Mesendoderm (in vitro differentiated cells): ENCODE results near the gene DLK2.

Experiments
- DNase-seq: peaks from one replicate; pipeline ENCODE4 v3.0.0; 2013
- H2AK5ac ChIP-seq: 2 replicates; pipeline ENCODE4 v1.6.1; 2013; ENCODE audit warnings: low read length, inconsistent platforms
- H2BK120ac ChIP-seq: 2 replicates; pipeline ENCODE4 v1.6.1; 2013; ENCODE audit warnings: low read depth, mild to moderate bottlenecking, low read length, moderate library complexity, mixed read lengths
- H2BK15ac ChIP-seq: replicated peaks from 2 replicates; pipeline ENCODE4 v1.6.1; 2013; ENCODE audit warnings: low read depth, mild to moderate bottlenecking, moderate library complexity
- H2BK5ac ChIP-seq: 2 replicates; pipeline ENCODE4 v1.6.1; 2013; ENCODE audit warnings: low read length, inconsistent platforms
- H3K18ac ChIP-seq: 2 replicates; pipeline ENCODE4 v1.6.1; 2013; ENCODE audit warnings: mild to moderate bottlenecking, low read length, mixed read lengths
- H3K23ac ChIP-seq: one replicate; pipeline ENCODE4 v1.6.1; 2013; ENCODE audit warnings: low read length
- H3K27ac ChIP-seq: 2 replicates; pipeline ENCODE4 v1.5.1; 2013; ENCODE audit warnings: low read depth, mild to moderate bottlenecking, inconsistent platforms, low read length, moderate library complexity
- H3K27me3 ChIP-seq: 2 replicates; pipeline ENCODE4 v1.6.1; 2013; ENCODE audit warnings: low read length, control low read depth, mild to moderate bottlenecking, inconsistent platforms; ENCODE audit not compliant: insufficient read depth, poor library complexity
- H3K36me3 ChIP-seq: 2 replicates; pipeline ENCODE4 v1.6.1; 2013; ENCODE audit warnings: low read length, inconsistent platforms; ENCODE audit not compliant: control insufficient read depth, insufficient read depth
- H3K4ac ChIP-seq: one replicate; pipeline ENCODE4 v1.6.1; 2013; ENCODE audit warnings: low read depth, mild to moderate bottlenecking, low read length, moderate library complexity
- H3K4me1 ChIP-seq: 2 replicates; pipeline ENCODE4 v1.6.1; 2013; ENCODE audit warnings: low read depth, low read length, inconsistent platforms; ENCODE audit not compliant: control insufficient read depth
- H3K4me2 ChIP-seq: 2 replicates; pipeline ENCODE4 v1.6.1; 2013; ENCODE audit warnings: low read length
- H3K4me3 ChIP-seq: 2 replicates; pipeline ENCODE4 v1.5.1; 2013; ENCODE audit warnings: mild to moderate bottlenecking, low read length
- H3K56ac ChIP-seq: one replicate; pipeline ENCODE4 v1.6.1; 2013; ENCODE audit warnings: low read length
- H3K79me1 ChIP-seq: 2 replicates; pipeline ENCODE4 v1.6.1; 2013; ENCODE audit warnings: low read length, inconsistent platforms
- H3K79me2 ChIP-seq: 2 replicates; pipeline ENCODE4 v1.6.1; 2013; ENCODE audit warnings: mild to moderate bottlenecking, low read length; ENCODE audit not compliant: control insufficient read depth, insufficient read depth
- H3K9ac ChIP-seq: 2 replicates; pipeline ENCODE4 v1.6.1; 2013; ENCODE audit warnings: low read length, inconsistent platforms
- H4K5ac ChIP-seq: one replicate; pipeline ENCODE4 v1.6.1; 2013; ENCODE audit warnings: low read length
- H4K8ac ChIP-seq: one replicate; pipeline ENCODE4 v1.6.1; 2013; ENCODE audit warnings: low read depth, mild to moderate bottlenecking, control low read depth, low read length, moderate library complexity
- WGBS: extraction: QIAGEN DNeasy Blood & Tissue Kit; methylation state at CpG from one replicate; pipeline ENCODE4 v1.1.7; 2013; ENCODE audit warnings: low lambda C conversion rate, missing lambda C conversion rate; ENCODE audit not compliant: insufficient coverage; ENCODE audit errors: extremely low coverage; 5-methylcytosine and 5-hydroxymethylcytosine counted together

Gene DLK2

DNA sequence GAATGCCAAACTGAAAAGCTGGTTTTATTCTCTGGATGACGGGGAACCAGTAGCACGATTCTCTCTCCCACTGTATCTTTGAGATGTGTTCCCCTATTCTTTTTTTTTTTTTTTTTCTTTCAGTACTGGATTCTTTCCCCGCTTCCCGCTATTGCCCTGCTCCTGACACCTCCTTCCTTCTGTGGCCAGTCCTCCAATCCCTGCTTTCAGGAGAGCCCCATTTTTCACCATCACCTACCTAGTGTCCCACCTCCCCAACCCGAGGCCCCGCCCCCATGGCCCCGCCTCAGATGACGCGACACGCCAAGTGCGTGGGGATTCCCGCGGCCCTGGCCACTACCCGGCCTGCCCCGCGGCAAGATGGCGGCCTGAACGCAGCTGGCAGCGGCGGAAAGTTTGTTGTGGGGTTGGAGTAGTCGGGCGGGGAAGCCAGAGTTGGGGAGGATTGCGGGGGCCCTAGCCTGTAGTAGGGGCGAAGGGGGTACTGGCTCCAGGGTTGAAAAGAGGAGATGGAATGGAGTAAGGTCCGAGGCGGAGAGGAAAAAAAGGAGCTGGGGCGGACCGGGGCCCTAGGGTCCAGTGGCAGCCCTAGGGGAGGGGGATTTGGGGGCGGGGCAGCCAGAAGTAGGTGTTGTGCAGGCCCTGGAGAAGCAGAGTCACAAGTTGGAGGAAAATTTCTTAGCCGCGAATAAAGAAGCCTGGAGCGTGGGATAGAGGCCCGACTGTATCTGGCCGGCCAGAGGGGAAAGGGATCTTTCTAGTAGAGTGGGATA lies 22.1 kb upstream of the DLK2 start, which contains the start of gene TJAP1:
TJAP1 (plus strand) TSS at position 336 of the 773 bp plus-strand sequence. CDS start 21,432 bp downstream, outside the sequence.
- peak; percentile 93 for DNase-seq
- no peak within 1 kb of the TSS for H2BK15ac ChIP-seq
- no peak within 1 kb of the TSS for H2BK5ac ChIP-seq
- peaks cover 20% of the 10 kb centered on the region for H3K79me2 ChIP-seq
- H3K4me1 ChIP-seq, result peaks cover 9% of the 10 kb centered on the region
- H3K4me3 ChIP-seq, result peak within 1 kb of the TSS; percentile 83
- H3K27me3 ChIP-seq, result no peaks in the 10 kb centered on the region
- H2AK5ac ChIP-seq, result no peak within 1 kb of the TSS
- peak within 1 kb of the TSS; percentile 97 for H3K4ac ChIP-seq
- no peak within 1 kb of the TSS for H4K5ac ChIP-seq
- peak within 1 kb of the TSS; percentile 96 for H3K4me2 ChIP-seq
- no peak within 1 kb of the TSS for H2BK120ac ChIP-seq
- H3K27ac ChIP-seq, result no peak within 1 kb of the TSS
- H3K56ac ChIP-seq, result peak within 1 kb of the TSS; percentile 95
- WGBS, result no CpG with 5 or more reads among the region's 34 CpGs
- H4K8ac ChIP-seq, result peak within 1 kb of the TSS; percentile 91
- no peaks in the 10 kb centered on the region for H3K36me3 ChIP-seq
- peak within 1 kb of the TSS; percentile 79 for H3K9ac ChIP-seq
- H3K79me1 ChIP-seq, result peaks cover 18% of the 10 kb centered on the region
- H3K18ac ChIP-seq, result peak within 1 kb of the TSS; percentile 97
- H3K23ac ChIP-seq, result no peak within 1 kb of the TSS

- Histone ChIP-seq H3K23ac (no peak overlapping the region), H2BK5ac (no peak overlapping the region), H4K5ac (no peak overlapping the region), H3K18ac (no peak overlapping the region), H2BK15ac (no peak overlapping the region), H2AK5ac (no peak overlapping the region), H3K4me3 (no peak overlapping the region), H3K79me1 (peaks cover 16% of the 10 kb centered on the region), H3K27me3 (no peaks in the 10 kb centered on the region), H3K27ac (no peak overlapping the region), H4K8ac (no peak overlapping the region), H3K4me1 (peaks cover 9% of the 10 kb centered on the region), H3K56ac (peak overlapping the region; percentile 76), H3K36me3 (no peaks in the 10 kb centered on the region), H3K79me2 (peaks cover 17% of the 10 kb centered on the region), H2BK120ac (no peak overlapping the region), H3K4ac (no peak overlapping the region), H3K4me2 (peak overlapping the region; percentile 37), H3K9ac (peak overlapping the region; percentile 63)
- WGBS, result no CpG with 5 or more reads among the region's 2 CpGs
- DNase-seq, result no peak
Observed at GRCh38 chr6:43476746-43477145, 21.4 kb upstream of the DLK2 start.

- no peak for DNase-seq
- peaks cover 15% of the 10 kb centered on the region for H3K79me1 ChIP-seq
- no peak overlapping the region for H2BK5ac ChIP-seq
- H3K18ac ChIP-seq, result no peak overlapping the region
- H3K9ac ChIP-seq, result no peak overlapping the region
- no peak overlapping the region for H2BK15ac ChIP-seq
- no CpG with 5 or more reads among the region's 6 CpGs for WGBS
- peak overlapping the region; percentile 15 for H3K56ac ChIP-seq
- no peaks in the 10 kb centered on the region for H3K27me3 ChIP-seq
- H3K23ac ChIP-seq, result no peak overlapping the region
- no peaks in the 10 kb centered on the region for H3K36me3 ChIP-seq
- H3K4ac ChIP-seq, result no peak overlapping the region
- H4K5ac ChIP-seq, result no peak overlapping the region
- H2BK120ac ChIP-seq, result no peak overlapping the region
- H3K4me2 ChIP-seq, result no peak overlapping the region
- H3K79me2 ChIP-seq, result peaks cover 17% of the 10 kb centered on the region
- no peak overlapping the region for H3K27ac ChIP-seq
- H3K4me1 ChIP-seq, result peaks cover 9% of the 10 kb centered on the region
- H3K4me3 ChIP-seq, result no peak overlapping the region
- H4K8ac ChIP-seq, result no peak overlapping the region
- no peak overlapping the region for H2AK5ac ChIP-seq
Observed at GRCh38 chr6:43475516-43475915, 20.2 kb upstream of the DLK2 start.

DNA sequence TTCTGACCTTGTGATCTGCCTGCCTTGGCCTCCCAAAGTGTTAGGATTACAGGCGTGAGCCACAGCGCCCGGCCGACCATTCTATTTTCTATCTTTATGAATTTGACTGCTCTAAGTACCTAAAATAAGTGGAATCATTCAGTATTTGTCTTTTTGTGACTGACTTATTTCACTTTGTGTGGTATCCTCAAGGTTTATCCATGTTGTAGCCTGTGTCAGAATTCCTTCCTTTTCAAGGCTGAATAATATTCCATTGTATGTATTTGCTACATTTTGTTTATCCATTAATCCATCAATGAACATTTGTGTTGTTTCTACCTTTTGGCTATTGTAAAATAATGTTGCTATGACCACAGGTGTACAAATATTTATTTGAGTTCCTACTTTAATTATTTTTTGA lies 17.2 kb upstream of the DLK2 start:
- H3K4ac ChIP-seq, result no peak overlapping the region
- no peak overlapping the region for H3K9ac ChIP-seq
- H3K79me2 ChIP-seq, result no peaks in the 10 kb centered on the region
- H2BK120ac ChIP-seq, result no peak overlapping the region
- no CpG with 5 or more reads among the region's 4 CpGs for WGBS
- no peaks in the 10 kb centered on the region for H3K27me3 ChIP-seq
- no peak overlapping the region for H4K5ac ChIP-seq
- no peak overlapping the region for H2AK5ac ChIP-seq
- H4K8ac ChIP-seq, result no peak overlapping the region
- no peaks in the 10 kb centered on the region for H3K79me1 ChIP-seq
- no peak overlapping the region for H3K4me3 ChIP-seq
- H3K23ac ChIP-seq, result no peak overlapping the region
- no peaks in the 10 kb centered on the region for H3K36me3 ChIP-seq
- no peak overlapping the region for H2BK5ac ChIP-seq
- no peak overlapping the region for H3K4me2 ChIP-seq
- H3K18ac ChIP-seq, result no peak overlapping the region
- H3K56ac ChIP-seq, result no peak overlapping the region
- no peak overlapping the region for H2BK15ac ChIP-seq
- DNase-seq, result no peak
- peaks cover 6% of the 10 kb centered on the region for H3K4me1 ChIP-seq
- no peak overlapping the region for H3K27ac ChIP-seq

DNA sequence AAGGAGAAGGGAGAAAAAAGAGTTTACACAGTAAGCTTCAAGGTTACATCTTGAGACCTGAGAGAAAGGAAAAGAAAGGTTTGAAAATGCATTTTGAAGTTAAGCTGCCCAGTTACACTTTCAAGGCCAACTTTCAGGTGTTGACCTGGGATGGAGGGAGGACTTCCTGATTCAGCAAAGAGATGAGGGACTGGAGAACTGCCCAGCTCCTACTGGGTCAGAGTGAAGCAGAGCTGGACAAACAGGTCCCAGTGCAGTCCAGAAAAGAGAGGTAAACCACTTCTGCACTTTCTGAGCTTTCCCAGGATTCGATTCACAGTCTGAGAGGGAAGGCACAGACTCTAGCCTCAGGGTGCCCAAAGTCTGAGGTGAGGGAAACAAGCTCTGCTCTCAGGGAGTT lies 16.1 kb upstream of the DLK2 start:
- Histone ChIP-seq H3K18ac (no peak overlapping the region), H4K5ac (no peak overlapping the region), H3K27ac (no peak overlapping the region), H3K27me3 (no peaks in the 10 kb centered on the region), H3K79me2 (no peaks in the 10 kb centered on the region), H3K56ac (no peak overlapping the region), H2BK120ac (no peak overlapping the region), H2BK5ac (no peak overlapping the region), H2BK15ac (no peak overlapping the region), H3K9ac (no peak overlapping the region), H2AK5ac (no peak overlapping the region), H3K4me2 (no peak overlapping the region), H3K79me1 (no peaks in the 10 kb centered on the region), H3K4me3 (no peak overlapping the region), H3K4ac (no peak overlapping the region), H3K36me3 (no peaks in the 10 kb centered on the region), H3K23ac (no peak overlapping the region), H3K4me1 (peaks cover 3% of the 10 kb centered on the region), H4K8ac (no peak overlapping the region)
- DNase-seq, result no peak
- WGBS, result no CpG with 5 or more reads among the region's 1 CpG

DNA sequence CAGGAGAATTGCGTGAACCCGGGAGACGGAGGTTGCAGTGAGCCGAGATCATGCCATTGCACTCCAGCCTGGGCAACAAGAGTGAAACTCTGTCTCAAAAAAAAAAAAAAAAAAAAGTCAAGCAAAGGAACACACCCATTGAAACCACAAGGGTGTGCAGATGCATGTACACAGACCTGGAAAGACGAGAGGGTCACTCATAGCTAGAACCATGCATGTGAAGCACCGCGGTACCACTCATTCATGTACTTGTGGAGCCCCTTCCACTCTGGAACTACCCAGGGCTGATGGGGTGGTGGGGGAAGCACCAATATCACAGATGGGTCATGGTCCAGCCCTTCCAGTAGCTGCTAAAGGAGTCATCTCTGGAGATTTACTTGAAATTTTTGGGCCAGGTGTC lies 14.6 kb upstream of the DLK2 start:
- no peak for DNase-seq
- Histone ChIP-seq H3K56ac (no peak overlapping the region), H3K27ac (no peak overlapping the region), H2BK15ac (no peak overlapping the region), H4K8ac (no peak overlapping the region), H3K4me3 (no peak overlapping the region), H3K23ac (no peak overlapping the region), H3K4me1 (peaks cover 3% of the 10 kb centered on the region), H3K4ac (no peak overlapping the region), H3K79me1 (no peaks in the 10 kb centered on the region), H2BK120ac (no peak overlapping the region), H3K18ac (no peak overlapping the region), H2AK5ac (no peak overlapping the region), H3K79me2 (no peaks in the 10 kb centered on the region), H3K36me3 (no peaks in the 10 kb centered on the region), H3K9ac (no peak overlapping the region), H3K4me2 (no peak overlapping the region), H3K27me3 (no peaks in the 10 kb centered on the region), H2BK5ac (no peak overlapping the region), H4K5ac (no peak overlapping the region)
- WGBS, result no CpG with 5 or more reads among the region's 7 CpGs
